GM04503 (cell line): ENCODE results near the gene IGF2R.
"Not testable (repeated sequence)": the region's sequence is repeated elsewhere in the genome, so short reads cannot be mapped to it uniquely, and the experiment has no call there.

Experiments used
- DNase-seq: peaks from one replicate; pipeline ENCODE4 v3.0.0-alpha.2; 2012; ENCODE audit warnings: low read depth

The IGF2R gene

GRCh38 chr6:159968295-159969203 lies at the start of gene IGF2R:
TSS of gene IGF2R (plus strand) at chr6:159969082. CDS start at chr6:159969247, 165 bp downstream.
- DNase-seq = no peak

GRCh38 chr6:159919800-159920199 lies 49.1 kb upstream of the IGF2R start:
- no peak for DNase-seq

- DNase-seq = not testable (repeated sequence)
Observed at GRCh38 chr6:159924150-159924549, 44.7 kb upstream of the IGF2R start.

GRCh38 chr6:159926542-159927203 lies 42.2 kb upstream of the IGF2R start:
- DNase-seq = no peak

- no peak for DNase-seq
Observed at GRCh38 chr6:159929819-159930218, 39.1 kb upstream of the IGF2R start.

- DNase-seq = no peak
Observed at GRCh38 chr6:159931112-159931511, 37.8 kb upstream of the IGF2R start.

GRCh38 chr6:159931846-159932245 lies 37.0 kb upstream of the IGF2R start:
- no peak for DNase-seq

- no peak for DNase-seq
Observed at GRCh38 chr6:159933077-159933476, 35.8 kb upstream of the IGF2R start.

- DNase-seq = no peak
Observed at GRCh38 chr6:159934181-159934580, 34.7 kb upstream of the IGF2R start.

GRCh38 chr6:159935065-159935464 lies 33.8 kb upstream of the IGF2R start:
- DNase-seq = no peak

GRCh38 chr6:159935633-159936032 lies 33.2 kb upstream of the IGF2R start:
- no peak for DNase-seq

GRCh38 chr6:159939591-159940016 lies 29.3 kb upstream of the IGF2R start:
- no peak for DNase-seq

GRCh38 chr6:159941286-159942113 lies 27.4 kb upstream of the IGF2R start:
- no peak for DNase-seq

- DNase-seq = peak; percentile 16
Observed at GRCh38 chr6:159943101-159943632, 25.7 kb upstream of the IGF2R start.

GRCh38 chr6:159943968-159944598 lies 24.8 kb upstream of the IGF2R start:
- no peak for DNase-seq

- no peak for DNase-seq
Observed at GRCh38 chr6:159945801-159946392, 23.0 kb upstream of the IGF2R start.

GRCh38 chr6:159946912-159947311 lies 22.0 kb upstream of the IGF2R start:
- no peak for DNase-seq

GRCh38 chr6:159948199-159948598 lies 20.7 kb upstream of the IGF2R start:
- DNase-seq = no peak

GRCh38 chr6:159951772-159952171 lies 17.1 kb upstream of the IGF2R start:
- no peak for DNase-seq

- no peak for DNase-seq
Observed at GRCh38 chr6:159952289-159953005, 16.4 kb upstream of the IGF2R start.
